Glutamatergic neuron (in vitro differentiated cells): Measurements from ENCODE around the gene TSPAN14. TPM values are rescaled to one million over a fixed set of nuclear protein-coding genes. Genes with fewer than 3 reads are reported as not detected.

Experiments used
- DNase-seq: peaks from one replicate; pipeline ENCODE4 v3.0.0; 2022
- H3K27ac Mint-ChIP-seq: one replicate; pipeline ENCODE4 v1.8.0; 2020; ENCODE audit warnings: mild to moderate bottlenecking, mixed read lengths, inconsistent platforms; ENCODE audit not compliant: unreplicated experiment
- H3K27me3 Mint-ChIP-seq: one replicate; pipeline ENCODE4 v1.8.0; 2020; ENCODE audit warnings: mild to moderate bottlenecking, moderate library complexity, mixed read lengths, inconsistent platforms; ENCODE audit not compliant: unreplicated experiment
- H3K36me3 Mint-ChIP-seq: one replicate; pipeline ENCODE4 v1.8.0; 2020; ENCODE audit warnings: mild to moderate bottlenecking, mixed read lengths, inconsistent platforms; ENCODE audit not compliant: unreplicated experiment
- H3K4me1 Mint-ChIP-seq: one replicate; pipeline ENCODE4 v1.8.0; 2020; ENCODE audit warnings: mild to moderate bottlenecking, low read depth, mixed read lengths, inconsistent platforms; ENCODE audit not compliant: unreplicated experiment
- H3K4me3 Mint-ChIP-seq: one replicate; pipeline ENCODE4 v1.8.0; 2020; ENCODE audit warnings: mild to moderate bottlenecking, mixed read lengths, inconsistent platforms; ENCODE audit not compliant: unreplicated experiment
- H3K9me3 Mint-ChIP-seq: one replicate; pipeline ENCODE4 v1.8.0; 2020; ENCODE audit warnings: mild to moderate bottlenecking, moderate library complexity, mixed read lengths, inconsistent platforms; ENCODE audit not compliant: unreplicated experiment
- total RNA-seq: library from RNA; stranded (reverse); fragmentation: NEBNext Ultra II Directional; extraction: Animal tissue kit (Norgen Biotek cat#: 25700); gene quantifications from one replicate; pipeline ENCODE4 v1.2.1, GENCODE V29; 2021; ENCODE audit not compliant: unreplicated experiment
- TF ChIP-seq, protein P1 (sequence below): fragments of 200-600 bp; sonication (generic); IDR thresholded peaks from one replicate; pipeline ENCODE4 v1.5.0; 2021; ENCODE audit not compliant: partially characterized antibody, unreplicated experiment

Gene TSPAN14
- total RNA-seq, 1 donor from 2014 or later: 141 TPM

DNA sequence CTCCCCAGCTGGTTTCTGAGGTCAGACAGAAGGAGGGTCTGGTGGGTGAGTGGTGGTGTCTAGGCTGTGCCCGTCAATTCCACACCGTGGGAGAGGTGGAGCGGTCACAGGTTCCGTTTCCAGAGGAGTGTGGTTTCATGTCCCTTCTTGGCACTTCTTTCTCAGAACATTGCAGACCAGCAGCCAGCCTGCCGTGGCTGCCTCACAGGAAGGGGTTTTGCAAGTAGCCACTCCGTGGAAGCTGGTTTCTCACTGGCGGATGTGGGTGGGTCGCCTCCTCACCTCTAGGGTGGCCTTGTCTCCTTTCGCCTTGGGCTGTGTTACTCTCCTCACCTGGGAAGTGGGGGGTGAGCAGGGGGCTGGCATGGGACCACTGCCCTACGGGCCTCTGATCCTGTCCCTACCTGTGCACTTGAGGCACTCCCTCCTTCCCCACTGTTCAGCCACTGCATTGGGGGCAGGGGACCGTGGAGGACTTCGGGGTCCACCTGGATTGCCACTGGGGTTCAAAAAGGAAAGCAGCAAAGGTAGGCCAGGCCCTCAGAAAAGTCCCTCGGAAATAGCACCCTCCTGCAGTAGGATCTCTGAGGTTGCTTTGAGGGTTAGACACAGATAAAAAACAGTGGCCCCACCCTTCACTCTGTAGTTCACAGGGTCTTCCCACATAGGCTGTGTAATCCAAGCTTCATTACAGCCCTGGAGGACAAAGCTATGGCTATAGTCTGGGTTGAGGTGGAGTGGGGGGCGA, 33.9 kb downstream of the TSPAN14 start:
- peaks cover 35% of the 10 kb centered on the region for H3K4me1 Mint-ChIP-seq
- H3K9me3 Mint-ChIP-seq: peaks cover 12% of the 10 kb centered on the region
- TF ChIP-seq, protein P1, sequence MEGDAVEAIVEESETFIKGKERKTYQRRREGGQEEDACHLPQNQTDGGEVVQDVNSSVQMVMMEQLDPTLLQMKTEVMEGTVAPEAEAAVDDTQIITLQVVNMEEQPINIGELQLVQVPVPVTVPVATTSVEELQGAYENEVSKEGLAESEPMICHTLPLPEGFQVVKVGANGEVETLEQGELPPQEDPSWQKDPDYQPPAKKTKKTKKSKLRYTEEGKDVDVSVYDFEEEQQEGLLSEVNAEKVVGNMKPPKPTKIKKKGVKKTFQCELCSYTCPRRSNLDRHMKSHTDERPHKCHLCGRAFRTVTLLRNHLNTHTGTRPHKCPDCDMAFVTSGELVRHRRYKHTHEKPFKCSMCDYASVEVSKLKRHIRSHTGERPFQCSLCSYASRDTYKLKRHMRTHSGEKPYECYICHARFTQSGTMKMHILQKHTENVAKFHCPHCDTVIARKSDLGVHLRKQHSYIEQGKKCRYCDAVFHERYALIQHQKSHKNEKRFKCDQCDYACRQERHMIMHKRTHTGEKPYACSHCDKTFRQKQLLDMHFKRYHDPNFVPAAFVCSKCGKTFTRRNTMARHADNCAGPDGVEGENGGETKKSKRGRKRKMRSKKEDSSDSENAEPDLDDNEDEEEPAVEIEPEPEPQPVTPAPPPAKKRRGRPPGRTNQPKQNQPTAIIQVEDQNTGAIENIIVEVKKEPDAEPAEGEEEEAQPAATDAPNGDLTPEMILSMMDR: no peak
- no peak overlapping the region for H3K4me3 Mint-ChIP-seq
- H3K27me3 Mint-ChIP-seq: peaks cover 3% of the 10 kb centered on the region
- no peak overlapping the region for H3K27ac Mint-ChIP-seq
- peaks cover 15% of the 10 kb centered on the region for H3K36me3 Mint-ChIP-seq
- no peak for DNase-seq

DNA sequence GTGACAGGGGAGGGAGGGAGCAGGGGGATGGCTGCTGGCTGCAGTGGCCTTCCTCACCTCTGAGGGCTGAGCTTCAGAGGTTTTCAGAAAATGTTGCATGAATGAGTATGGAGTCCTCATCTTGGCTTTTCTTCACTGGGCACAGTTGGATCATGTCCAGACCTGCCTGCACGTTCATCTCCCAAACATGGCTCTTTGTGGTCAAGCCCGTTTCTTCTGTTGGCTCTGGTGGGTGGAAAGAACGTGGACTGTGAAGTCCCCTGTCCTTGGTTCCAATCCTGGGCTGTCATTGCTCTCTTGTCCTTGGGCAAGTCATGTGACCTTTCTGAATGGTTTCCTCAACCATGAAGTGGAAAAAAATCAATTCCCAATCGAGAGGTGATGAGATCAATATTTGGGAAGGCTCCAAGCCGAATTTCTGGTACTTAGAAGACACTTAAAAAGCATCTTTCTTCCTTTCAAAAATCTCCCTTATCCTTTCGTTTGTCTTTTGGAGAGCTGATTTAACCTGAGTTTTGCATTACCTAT, 34.5 kb downstream of the TSPAN14 start:
- H3K27ac Mint-ChIP-seq: no peak overlapping the region
- peaks cover 15% of the 10 kb centered on the region for H3K36me3 Mint-ChIP-seq
- peaks cover 14% of the 10 kb centered on the region for H3K9me3 Mint-ChIP-seq
- no peak overlapping the region for H3K4me3 Mint-ChIP-seq
- peaks cover 3% of the 10 kb centered on the region for H3K27me3 Mint-ChIP-seq
- H3K4me1 Mint-ChIP-seq: peaks cover 38% of the 10 kb centered on the region
- no peak for DNase-seq
- TF ChIP-seq, protein P1: no peak

DNA sequence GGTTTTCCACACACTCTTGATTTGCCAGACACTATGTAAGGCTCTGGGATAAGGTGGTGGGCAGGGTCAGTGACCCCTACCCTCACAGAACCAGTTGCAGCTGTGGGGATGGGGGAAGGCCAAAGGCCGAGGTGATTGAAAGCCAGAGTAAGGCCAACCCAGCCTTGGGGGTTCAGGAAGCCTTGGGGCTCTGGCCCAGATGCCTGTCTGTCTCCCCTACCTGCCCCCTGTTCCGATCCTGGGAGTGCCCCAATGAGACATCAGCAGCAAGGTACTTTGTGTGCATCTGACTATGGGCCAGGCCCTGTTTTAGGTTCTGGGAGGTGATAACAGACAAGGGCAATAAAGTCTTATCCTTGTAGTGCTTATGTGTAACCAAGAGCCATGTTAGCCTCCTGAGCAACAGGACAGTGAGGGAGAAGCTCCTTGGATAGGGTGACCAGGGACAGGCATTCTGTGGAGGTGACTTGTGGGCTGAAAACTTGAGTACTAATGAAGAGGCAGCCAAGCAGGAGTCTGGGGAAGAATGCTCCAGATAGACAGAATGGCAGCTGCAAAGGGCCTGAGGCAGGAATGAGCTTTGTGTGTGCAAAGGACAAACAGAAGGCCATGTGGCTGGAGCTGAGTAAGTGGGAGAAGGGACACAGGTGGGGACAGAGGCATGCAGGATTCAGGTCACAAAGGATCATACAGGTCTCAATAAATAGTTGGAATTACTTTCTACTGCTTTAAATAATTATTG, 35.4 kb downstream of the TSPAN14 start:
- peaks cover 15% of the 10 kb centered on the region for H3K36me3 Mint-ChIP-seq
- TF ChIP-seq, protein P1: no peak
- no peak overlapping the region for H3K4me3 Mint-ChIP-seq
- peaks cover 3% of the 10 kb centered on the region for H3K27me3 Mint-ChIP-seq
- H3K4me1 Mint-ChIP-seq: peaks cover 42% of the 10 kb centered on the region
- no peak overlapping the region for H3K27ac Mint-ChIP-seq
- H3K9me3 Mint-ChIP-seq: peaks cover 13% of the 10 kb centered on the region
- no peak for DNase-seq

DNA sequence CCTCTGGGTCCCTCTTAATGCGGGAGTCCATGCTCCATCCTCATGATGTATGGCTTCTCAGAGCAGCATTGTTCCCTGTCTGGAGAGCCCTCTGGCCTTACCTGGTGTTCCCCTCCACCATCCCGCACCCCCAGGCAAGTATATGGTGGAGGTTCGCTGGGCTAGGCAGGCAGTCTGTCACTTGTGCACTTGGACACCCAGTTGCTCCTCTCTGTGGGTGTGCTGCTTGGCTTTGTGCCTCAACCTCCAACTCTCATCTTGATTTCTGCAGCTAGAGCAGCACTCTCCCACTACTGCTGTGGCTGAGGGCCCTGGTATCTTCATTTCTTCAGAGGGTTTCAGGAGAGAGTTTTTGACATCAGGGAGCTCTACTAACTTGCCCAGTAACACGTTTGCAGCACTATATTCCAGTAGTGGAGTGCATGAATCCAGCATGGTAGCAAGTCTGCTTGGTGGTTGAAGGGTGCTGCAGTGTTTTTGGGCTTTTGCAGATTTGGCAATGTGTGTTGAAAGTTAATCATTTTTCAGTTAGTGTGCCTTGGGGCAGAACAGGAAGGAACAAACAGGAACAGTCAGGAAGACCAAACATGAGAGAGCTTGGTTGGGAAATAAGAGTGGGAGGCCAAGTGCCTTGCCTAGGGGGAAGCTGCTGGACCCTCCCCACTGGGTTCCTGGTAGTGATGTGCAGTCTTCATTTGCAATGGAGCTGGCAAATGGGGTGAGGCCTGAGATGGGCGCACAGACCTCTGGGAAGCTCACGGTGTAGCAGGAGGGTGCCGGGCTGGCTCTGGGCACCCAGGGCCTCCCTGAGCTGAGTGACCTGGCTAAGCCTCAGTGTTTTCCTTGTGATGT, 37.4 kb downstream of the TSPAN14 start:
- TF ChIP-seq, protein P1: no peak
- peaks cover 24% of the 10 kb centered on the region for H3K36me3 Mint-ChIP-seq
- peaks cover 11% of the 10 kb centered on the region for H3K9me3 Mint-ChIP-seq
- H3K4me3 Mint-ChIP-seq: no peak overlapping the region
- H3K27me3 Mint-ChIP-seq: peaks cover 3% of the 10 kb centered on the region
- no peak for DNase-seq
- H3K27ac Mint-ChIP-seq: no peak overlapping the region
- peaks cover 28% of the 10 kb centered on the region for H3K4me1 Mint-ChIP-seq
